ENCODE data around the gene PRKCA.

PRKCA gene

DNA sequence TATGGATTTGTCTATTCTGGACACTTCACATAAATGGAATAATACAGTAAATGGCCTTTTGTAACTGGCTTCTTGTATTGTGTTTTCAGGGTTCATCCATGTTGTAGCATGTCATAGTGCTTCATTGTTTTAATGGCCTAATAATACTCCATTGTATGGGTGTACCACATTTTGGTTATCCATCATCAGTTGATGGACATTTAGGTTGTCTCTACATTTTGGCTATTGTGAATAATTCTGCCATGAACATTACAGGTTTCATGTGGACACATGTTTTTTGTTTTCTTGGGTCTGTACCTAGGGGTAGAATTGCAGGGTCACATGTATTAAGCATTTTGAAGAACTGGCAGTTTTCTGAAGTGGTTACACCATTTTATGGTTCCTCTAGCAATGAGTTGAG is 309.0 kb downstream of the PRKCA start:
- Histone ChIP-seq H4K91ac (ENCODE audit: low read depth, low read length) (no peak overlapping the region), H3K79me1 (ENCODE audit: low read length) (no peaks in the 10 kb centered on the region), H3K27me3 (ENCODE audit: insufficient read depth, low read length) (no peaks in the 10 kb centered on the region), H2BK120ac (ENCODE audit: insufficient read depth, low read length, poor library complexity) (no peak overlapping the region), H3K9me3 (ENCODE audit: insufficient read depth, low read depth, low read length) (peaks cover 4% of the 10 kb centered on the region), H3K4me3 (ENCODE audit: low read depth, low read length) (no peak overlapping the region), H3K4me2 (ENCODE audit: low read length) (no peak overlapping the region), H3K9ac (ENCODE audit: low read length) (no peak overlapping the region), H2BK5ac (ENCODE audit: low read depth, low read length, poor library complexity) (no peak overlapping the region), H2AK5ac (ENCODE audit: low read length) (no peak overlapping the region), H3K18ac (ENCODE audit: low read length) (no peak overlapping the region), H3K36me3 (ENCODE audit: control insufficient read depth in 1 of 2, insufficient read depth in 2 of 2, low read length in 2 of 2) (no peaks in the 10 kb centered on the region), H4K12ac (ENCODE audit: low read depth, low read length) (no peak overlapping the region), H3K23ac (ENCODE audit: low read length) (no peak overlapping the region), H3K14ac (ENCODE audit: low read length) (no peak overlapping the region), H3K27ac (ENCODE audit: low read depth, low read length) (no peak overlapping the region), H3K79me2 (ENCODE audit: control insufficient read depth, insufficient read depth, low read length, poor library complexity) (no peaks in the 10 kb centered on the region), H2AFZ (ENCODE audit: insufficient read depth, low read length, poor library complexity) (no peak overlapping the region), H3K4me1 (ENCODE audit: control insufficient read depth in 1 of 2, insufficient read depth in 2 of 2, low read length in 2 of 2) (no peaks in the 10 kb centered on the region), H2BK12ac (ENCODE audit: low read length) (no peak overlapping the region), H3K4ac (ENCODE audit: low read depth, low read length) (no peak overlapping the region), H4K8ac (ENCODE audit: low read depth, low read length) (no peak overlapping the region)
- no peak for DNase-seq

DNA sequence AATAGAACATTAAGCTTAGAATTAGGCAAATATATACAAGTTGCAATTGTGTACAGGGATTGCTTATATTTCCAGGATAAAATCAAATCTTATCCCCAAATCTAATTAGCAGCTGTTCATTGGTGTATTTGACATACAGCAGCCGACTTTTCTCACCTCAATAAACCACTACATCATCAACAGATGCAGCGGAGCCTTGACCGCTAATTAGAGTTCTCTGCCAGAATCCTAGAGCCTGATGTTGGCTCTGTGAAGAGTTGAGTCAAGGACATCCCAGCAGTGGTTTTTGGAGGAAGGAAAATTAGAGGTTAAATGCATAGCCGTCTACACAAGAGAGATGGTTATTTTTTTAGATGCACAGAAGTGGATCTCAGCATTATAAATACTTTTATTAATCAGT is 310.6 kb downstream of the PRKCA start:
- no peak overlapping the region for H2BK5ac ChIP-seq (ENCODE audit: low read depth, low read length, poor library complexity)
- H4K12ac ChIP-seq (ENCODE audit: low read depth, low read length), result no peak overlapping the region
- H3K27me3 ChIP-seq (ENCODE audit: insufficient read depth, low read length), result no peaks in the 10 kb centered on the region
- no peak overlapping the region for H3K4ac ChIP-seq (ENCODE audit: low read depth, low read length)
- H3K27ac ChIP-seq (ENCODE audit: low read depth, low read length), result no peak overlapping the region
- H3K4me1 ChIP-seq (ENCODE audit: control insufficient read depth in 1 of 2, insufficient read depth in 2 of 2, low read length in 2 of 2), result no peaks in the 10 kb centered on the region
- H2AFZ ChIP-seq (ENCODE audit: insufficient read depth, low read length, poor library complexity), result no peak overlapping the region
- H3K79me2 ChIP-seq (ENCODE audit: control insufficient read depth, insufficient read depth, low read length, poor library complexity), result no peaks in the 10 kb centered on the region
- no peak for DNase-seq
- no peak overlapping the region for H2BK120ac ChIP-seq (ENCODE audit: insufficient read depth, low read length, poor library complexity)
- no peak overlapping the region for H3K4me3 ChIP-seq (ENCODE audit: low read depth, low read length)
- no peak overlapping the region for H3K4me2 ChIP-seq (ENCODE audit: low read length)
- H2BK12ac ChIP-seq (ENCODE audit: low read length), result no peak overlapping the region
- peaks cover 3% of the 10 kb centered on the region for H3K9me3 ChIP-seq (ENCODE audit: insufficient read depth, low read depth, low read length)
- no peak overlapping the region for H2AK5ac ChIP-seq (ENCODE audit: low read length)
- H3K14ac ChIP-seq (ENCODE audit: low read length), result no peak overlapping the region
- no peak overlapping the region for H3K18ac ChIP-seq (ENCODE audit: low read length)
- H3K9ac ChIP-seq (ENCODE audit: low read length), result no peak overlapping the region
- WGBS (ENCODE audit: extremely low coverage, insufficient coverage, insufficient read length), result no CpG with 5 or more reads among the region's 4 CpGs
- H3K79me1 ChIP-seq (ENCODE audit: low read length), result no peaks in the 10 kb centered on the region
- H4K91ac ChIP-seq (ENCODE audit: low read depth, low read length), result no peak overlapping the region
- H3K36me3 ChIP-seq (ENCODE audit: control insufficient read depth in 1 of 2, insufficient read depth in 2 of 2, low read length in 2 of 2), result no peaks in the 10 kb centered on the region
- H4K8ac ChIP-seq (ENCODE audit: low read depth, low read length), result no peak overlapping the region
- no peak overlapping the region for H3K23ac ChIP-seq (ENCODE audit: low read length)

DNA sequence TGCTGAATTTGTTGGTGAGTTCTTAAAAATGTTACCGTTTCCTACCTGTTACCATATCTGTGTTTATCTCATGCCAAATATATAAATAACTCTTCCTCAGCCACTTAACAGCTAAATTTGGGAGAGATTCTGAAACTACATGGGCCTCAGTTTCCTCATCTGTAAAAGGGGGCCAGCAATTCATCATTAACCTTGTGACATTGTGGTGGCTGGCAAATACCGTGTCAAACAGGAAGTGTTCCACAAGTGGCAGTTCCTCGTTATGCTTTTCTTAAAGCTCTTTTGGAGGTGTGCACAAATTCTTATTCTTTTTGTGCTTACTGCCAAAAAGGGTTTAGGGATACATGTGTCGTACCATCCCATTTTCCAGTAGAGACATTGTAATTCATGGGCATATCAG is 312.1 kb downstream of the PRKCA start:
- Histone ChIP-seq H3K27me3 (ENCODE audit: insufficient read depth, low read length) (no peaks in the 10 kb centered on the region), H3K4ac (ENCODE audit: low read depth, low read length) (no peak overlapping the region), H3K18ac (ENCODE audit: low read length) (no peak overlapping the region), H2AK5ac (ENCODE audit: low read length) (no peak overlapping the region), H2BK120ac (ENCODE audit: insufficient read depth, low read length, poor library complexity) (no peak overlapping the region), H3K9ac (ENCODE audit: low read length) (no peak overlapping the region), H2BK5ac (ENCODE audit: low read depth, low read length, poor library complexity) (no peak overlapping the region), H3K4me1 (ENCODE audit: control insufficient read depth in 1 of 2, insufficient read depth in 2 of 2, low read length in 2 of 2) (no peaks in the 10 kb centered on the region), H3K4me2 (ENCODE audit: low read length) (no peak overlapping the region), H3K9me3 (ENCODE audit: insufficient read depth, low read depth, low read length) (peaks cover 3% of the 10 kb centered on the region), H3K79me2 (ENCODE audit: control insufficient read depth, insufficient read depth, low read length, poor library complexity) (no peaks in the 10 kb centered on the region), H3K14ac (ENCODE audit: low read length) (no peak overlapping the region), H2AFZ (ENCODE audit: insufficient read depth, low read length, poor library complexity) (no peak overlapping the region), H3K36me3 (ENCODE audit: control insufficient read depth in 1 of 2, insufficient read depth in 2 of 2, low read length in 2 of 2) (no peaks in the 10 kb centered on the region), H4K8ac (ENCODE audit: low read depth, low read length) (no peak overlapping the region), H3K27ac (ENCODE audit: low read depth, low read length) (no peak overlapping the region), H4K12ac (ENCODE audit: low read depth, low read length) (no peak overlapping the region), H4K91ac (ENCODE audit: low read depth, low read length) (no peak overlapping the region), H2BK12ac (ENCODE audit: low read length) (no peak overlapping the region), H3K4me3 (ENCODE audit: low read depth, low read length) (no peak overlapping the region), H3K79me1 (ENCODE audit: low read length) (no peaks in the 10 kb centered on the region), H3K23ac (ENCODE audit: low read length) (no peak overlapping the region)
- no CpG with 5 or more reads among the region's 4 CpGs for WGBS (ENCODE audit: extremely low coverage, insufficient coverage, insufficient read length)
- DNase-seq, result no peak

DNA sequence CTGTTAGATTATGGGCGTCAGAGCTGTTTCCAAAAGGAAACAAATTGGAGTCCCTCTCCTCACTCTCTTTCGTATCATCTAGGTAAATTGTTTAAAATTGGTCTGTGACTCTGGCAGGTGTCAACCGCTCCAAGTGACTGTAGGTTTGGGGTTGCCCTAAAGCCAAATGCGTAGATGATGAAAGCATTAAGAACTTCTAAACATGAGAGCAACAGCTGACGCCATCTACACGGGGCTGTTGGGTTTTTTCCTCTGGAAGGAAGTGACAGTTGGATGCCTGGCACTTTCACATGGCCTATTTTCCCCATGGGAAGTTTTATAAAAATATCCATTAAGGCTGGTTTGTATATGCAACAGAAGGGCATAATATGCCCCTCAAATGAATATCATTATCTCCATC is 316.8 kb downstream of the PRKCA start:
- Histone ChIP-seq H3K36me3 (ENCODE audit: control insufficient read depth in 1 of 2, insufficient read depth in 2 of 2, low read length in 2 of 2) (no peaks in the 10 kb centered on the region), H3K14ac (ENCODE audit: low read length) (no peak overlapping the region), H3K9me3 (ENCODE audit: insufficient read depth, low read depth, low read length) (no peaks in the 10 kb centered on the region), H2BK12ac (ENCODE audit: low read length) (no peak overlapping the region), H3K79me1 (ENCODE audit: low read length) (no peaks in the 10 kb centered on the region), H2BK120ac (ENCODE audit: insufficient read depth, low read length, poor library complexity) (no peak overlapping the region), H2BK5ac (ENCODE audit: low read depth, low read length, poor library complexity) (no peak overlapping the region), H3K23ac (ENCODE audit: low read length) (no peak overlapping the region), H3K4me3 (ENCODE audit: low read depth, low read length) (no peak overlapping the region), H3K18ac (ENCODE audit: low read length) (no peak overlapping the region), H3K27me3 (ENCODE audit: insufficient read depth, low read length) (no peaks in the 10 kb centered on the region), H4K8ac (ENCODE audit: low read depth, low read length) (no peak overlapping the region), H3K4ac (ENCODE audit: low read depth, low read length) (no peak overlapping the region), H3K79me2 (ENCODE audit: control insufficient read depth, insufficient read depth, low read length, poor library complexity) (no peaks in the 10 kb centered on the region), H3K4me2 (ENCODE audit: low read length) (no peak overlapping the region), H2AK5ac (ENCODE audit: low read length) (no peak overlapping the region), H2AFZ (ENCODE audit: insufficient read depth, low read length, poor library complexity) (no peak overlapping the region), H4K91ac (ENCODE audit: low read depth, low read length) (no peak overlapping the region), H3K4me1 (ENCODE audit: control insufficient read depth in 1 of 2, insufficient read depth in 2 of 2, low read length in 2 of 2) (no peaks in the 10 kb centered on the region), H4K12ac (ENCODE audit: low read depth, low read length) (no peak overlapping the region), H3K27ac (ENCODE audit: low read depth, low read length) (no peak overlapping the region), H3K9ac (ENCODE audit: low read length) (no peak overlapping the region)
- WGBS (ENCODE audit: extremely low coverage, insufficient coverage, insufficient read length), result no CpG with 5 or more reads among the region's 6 CpGs
- no peak for DNase-seq

DNA sequence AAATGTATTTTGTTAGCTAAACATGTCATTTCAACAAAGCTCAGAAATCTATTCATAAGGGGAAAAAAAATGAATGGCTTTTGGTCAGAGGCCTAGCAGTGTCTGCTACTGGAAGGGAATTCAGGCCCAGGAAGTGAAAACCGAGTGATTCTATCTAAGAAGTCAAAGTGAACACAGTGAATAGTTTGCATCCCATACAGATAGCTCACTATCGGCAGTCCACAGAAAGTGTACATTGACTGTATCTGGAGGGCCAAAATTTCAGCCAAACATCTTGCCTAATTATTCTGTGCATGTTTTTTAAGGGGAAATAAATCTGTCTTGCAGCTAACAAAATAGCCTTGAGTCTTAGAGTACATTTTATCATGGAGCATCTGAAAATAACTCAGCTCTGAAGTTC is 318.1 kb downstream of the PRKCA start:
- H3K14ac ChIP-seq (ENCODE audit: low read length), result no peak overlapping the region
- H3K18ac ChIP-seq (ENCODE audit: low read length), result no peak overlapping the region
- H2AFZ ChIP-seq (ENCODE audit: insufficient read depth, low read length, poor library complexity), result no peak overlapping the region
- H3K27ac ChIP-seq (ENCODE audit: low read depth, low read length), result no peak overlapping the region
- H3K4me2 ChIP-seq (ENCODE audit: low read length), result no peak overlapping the region
- no peak overlapping the region for H4K12ac ChIP-seq (ENCODE audit: low read depth, low read length)
- no peak overlapping the region for H2AK5ac ChIP-seq (ENCODE audit: low read length)
- no peak overlapping the region for H4K8ac ChIP-seq (ENCODE audit: low read depth, low read length)
- no peak overlapping the region for H2BK12ac ChIP-seq (ENCODE audit: low read length)
- no CpG with 5 or more reads among the region's 2 CpGs for WGBS (ENCODE audit: extremely low coverage, insufficient coverage, insufficient read length)
- H3K27me3 ChIP-seq (ENCODE audit: insufficient read depth, low read length), result no peaks in the 10 kb centered on the region
- H4K91ac ChIP-seq (ENCODE audit: low read depth, low read length), result no peak overlapping the region
- H3K9me3 ChIP-seq (ENCODE audit: insufficient read depth, low read depth, low read length), result no peaks in the 10 kb centered on the region
- no peak overlapping the region for H2BK5ac ChIP-seq (ENCODE audit: low read depth, low read length, poor library complexity)
- no peaks in the 10 kb centered on the region for H3K79me2 ChIP-seq (ENCODE audit: control insufficient read depth, insufficient read depth, low read length, poor library complexity)
- DNase-seq, result peak in 1 of 2 donors; percentile 50
- H3K79me1 ChIP-seq (ENCODE audit: low read length), result no peaks in the 10 kb centered on the region
- H2BK120ac ChIP-seq (ENCODE audit: insufficient read depth, low read length, poor library complexity), result no peak overlapping the region
- H3K4me3 ChIP-seq (ENCODE audit: low read depth, low read length), result no peak overlapping the region
- H3K4ac ChIP-seq (ENCODE audit: low read depth, low read length), result no peak overlapping the region
- H3K4me1 ChIP-seq (ENCODE audit: control insufficient read depth in 1 of 2, insufficient read depth in 2 of 2, low read length in 2 of 2), result no peaks in the 10 kb centered on the region
- no peaks in the 10 kb centered on the region for H3K36me3 ChIP-seq (ENCODE audit: control insufficient read depth in 1 of 2, insufficient read depth in 2 of 2, low read length in 2 of 2)
- no peak overlapping the region for H3K9ac ChIP-seq (ENCODE audit: low read length)
- no peak overlapping the region for H3K23ac ChIP-seq (ENCODE audit: low read length)

Measured in trophoblast cell (in vitro differentiated cells and primary cell).